GM23338 (cell line): ENCODE measurements around the gene SALL2. TPM values are rescaled to one million over a fixed set of nuclear protein-coding genes. Genes with fewer than 3 reads are reported as not detected.
"Not testable (repeated sequence)": the region's sequence is repeated elsewhere in the genome, so short reads cannot be mapped to it uniquely, and the experiment has no call there.

ENCODE experiments used
- ATAC-seq: fragments of 200-7000 bp; cut with Tn5 transposase; 3 replicates; pipeline ENCODE4 v1.9.1; 2020
- DNase-seq: peaks from one replicate; pipeline ENCODE4 v3.0.0-alpha.2; 2015; ENCODE audit warnings: low spot score
- H2AFZ ChIP-seq: fragments of 200-600 bp; sonication (generic); 2 replicates; pipeline ENCODE4 v1.8.0; 2016; ENCODE audit warnings: antibody characterized with exemption, mild to moderate bottlenecking, moderate library complexity
- H3F3A ChIP-seq: fragments of 200-600 bp; sonication (generic); replicated peaks from 2 replicates; pipeline ENCODE4 v1.8.0; 2017; ENCODE audit warnings: antibody characterized with exemption, mixed run types, low read depth
- H3K27ac ChIP-seq: fragments of 200-600 bp; sonication (generic); 2 replicates; pipeline ENCODE4 v1.6.1; 2016; ENCODE audit warnings: low read depth
- H3K27me3 ChIP-seq: fragments of 200-600 bp; sonication (generic); 2 replicates; pipeline ENCODE4 v1.8.0; 2016; ENCODE audit warnings: mild to moderate bottlenecking, mixed run types, moderate library complexity; ENCODE audit not compliant: insufficient read depth
- H3K36me3 ChIP-seq: fragments of 200-600 bp; sonication (generic); 2 replicates; pipeline ENCODE4 v1.8.0; 2016; ENCODE audit warnings: mild to moderate bottlenecking; ENCODE audit not compliant: insufficient read depth
- H3K4me1 ChIP-seq: fragments of 200-600 bp; sonication (generic); 2 replicates; pipeline ENCODE4 v1.8.0; 2016; ENCODE audit warnings: mild to moderate bottlenecking, moderate library complexity; ENCODE audit not compliant: insufficient read depth
- H3K4me2 ChIP-seq: fragments of 200-600 bp; sonication (generic); 2 replicates; pipeline ENCODE4 v1.7.1; 2017; ENCODE audit warnings: mixed run types
- H3K4me3 ChIP-seq: fragments of 200-600 bp; sonication (generic); 2 replicates; pipeline ENCODE4 v1.6.1; 2016; ENCODE audit warnings: mixed run types
- H3K79me2 ChIP-seq: fragments of 200-600 bp; sonication (generic); replicated peaks from 2 replicates; pipeline ENCODE4 v1.8.0; 2017; ENCODE audit warnings: mild to moderate bottlenecking; ENCODE audit not compliant: insufficient read depth
- H3K9me2 ChIP-seq: fragments of 200-600 bp; sonication (generic); 2 replicates; pipeline ENCODE4 v1.8.0; 2017; ENCODE audit not compliant: insufficient read depth
- H4K20me1 ChIP-seq: fragments of 200-600 bp; sonication (generic); replicated peaks from 2 replicates; pipeline ENCODE4 v1.8.0; 2017; ENCODE audit warnings: mild to moderate bottlenecking; ENCODE audit not compliant: insufficient read depth
- H3K27ac Mint-ChIP-seq: 2 replicates; pipeline ENCODE4 v1.8.0; 2020; ENCODE audit warnings: inconsistent platforms, mild to moderate bottlenecking, moderate library complexity, mixed read lengths
- H3K27me3 Mint-ChIP-seq: 3 replicates; pipeline ENCODE4 v1.8.0; 2022; ENCODE audit warnings: low read depth, mild to moderate bottlenecking, moderate library complexity, mixed read lengths, inconsistent platforms; ENCODE audit not compliant: insufficient read depth, poor library complexity
- H3K36me3 Mint-ChIP-seq: 3 replicates; pipeline ENCODE4 v1.8.0; 2021; ENCODE audit warnings: low read depth, mild to moderate bottlenecking, inconsistent platforms, moderate library complexity, mixed read lengths
- H3K4me1 Mint-ChIP-seq: 3 replicates; pipeline ENCODE4 v1.8.0; 2020; ENCODE audit warnings: mild to moderate bottlenecking, inconsistent platforms, mixed read lengths
- H3K4me3 Mint-ChIP-seq: 3 replicates; pipeline ENCODE4 v1.8.0; 2021; ENCODE audit warnings: moderate library complexity, mild to moderate bottlenecking, inconsistent platforms, mixed read lengths
- H3K9me3 Mint-ChIP-seq: 3 replicates; pipeline ENCODE4 v1.8.0; 2020; ENCODE audit warnings: moderate library complexity, mild to moderate bottlenecking, inconsistent platforms, mixed read lengths
- CTCF ChIP-seq, 2 experiments: fragments of 200-600 bp in 1 of 2; sonication (generic) in 1 of 2; conservative IDR thresholded peaks; 2 replicates each; pipeline versions ENCODE4 v1.5.1 to v1.6.1; 2016 to 2017; ENCODE audit warnings: antibody characterized with exemption in 2 of 2, low read depth in 2 of 2, mild to moderate bottlenecking in 2 of 2, moderate library complexity in 1 of 2
- ETS1 ChIP-seq: IDR thresholded peaks from 2 replicates; pipeline ENCODE4 v1.6.1; 2016; ENCODE audit warnings: antibody characterized with exemption
- JUNB ChIP-seq: IDR thresholded peaks from one replicate; pipeline ENCODE4 v1.6.1; 2016; ENCODE audit warnings: antibody characterized with exemption; ENCODE audit not compliant: unreplicated experiment
- STAT1 ChIP-seq: IDR thresholded peaks from one replicate; pipeline ENCODE4 v1.6.1; 2016; ENCODE audit warnings: antibody characterized with exemption; ENCODE audit not compliant: unreplicated experiment
- ZNF114 ChIP-seq: fragments of 250-450 bp; sonication (Bioruptor Pico); IDR thresholded peaks from 2 replicates; pipeline ENCODE4 v1.5.0; 2020; ENCODE audit warnings: mild to moderate bottlenecking, moderate library complexity
- ZNF331 ChIP-seq: fragments of 250-450 bp; sonication (Bioruptor Pico); IDR thresholded peaks from 2 replicates; pipeline ENCODE4 v1.5.0; 2020; ENCODE audit warnings: low read depth, mild to moderate bottlenecking, moderate library complexity
- ZNF462 ChIP-seq: fragments of 250-450 bp; sonication (Bioruptor Pico); IDR thresholded peaks from 2 replicates; pipeline ENCODE4 v1.5.0; 2020; ENCODE audit warnings: mild to moderate bottlenecking, moderate library complexity
- polyA plus RNA-seq: library from polyadenylated mRNA; unstranded; fragments of >200 nt; fragmentation: Nextera tagmentation; extraction: Ambion mirVana; gene quantifications from 2 replicates; pipeline ENCODE4 v1.2.1, GENCODE V29; 2016
- total RNA-seq: library from RNA; depleted of rRNA; stranded (reverse); fragments of >200 nt; shearing (Covaris generic); gene quantifications from 2 replicates; pipeline ENCODE4 v1.2.3, GENCODE V29; 2014

Gene SALL2
- total and polyA plus RNA-seq, 2 experiments from 2014 or later = 121 to 281 TPM

- no peak for TF ChIP-seq CTCF (conservative IDR thresholded peaks at IDR 0.05; ENCODE audit: low read depth in 2 of 2)
- no peak for TF ChIP-seq ETS1
Measured at GRCh38 chr14:21553266-21553665, 27.1 kb upstream of the SALL2 start (continued).

GRCh38 chr14:21544588-21544987 lies 18.4 kb upstream of the SALL2 start:
- peaks cover 25% of the 10 kb centered on the region for H3K4me1 Mint-ChIP-seq

GRCh38 chr14:21543963-21544362 lies 17.8 kb upstream of the SALL2 start:
- ATAC-seq = no peak
- Histone ChIP-seq H3K36me3 (no peaks in the 10 kb centered on the region), H3K27me3 (no peaks in the 10 kb centered on the region), H3K79me2 (0 out of 2 replicates have a peak, but pooled peaks cover 2% of the 10 kb centered on the region), H3K4me1 (peaks cover 26% of the 10 kb centered on the region), H3K4me2 (peak overlapping the region; percentile 14), H3K9me2 (no peaks in the 10 kb centered on the region), H4K20me1 (no peaks in the 10 kb centered on the region), H3K4me3 (peak overlapping the region; percentile 6; the same call in 1 of the 2 replicates), H3K27ac (peak overlapping the region; percentile 46), H2AFZ (no peak overlapping the region), H3F3A (no peaks in the 10 kb centered on the region)
- Mint-ChIP-seq H3K27ac (peak overlapping the region; percentile 85), H3K27me3 (peaks cover 25% of the 10 kb centered on the region), H3K4me3 (peak overlapping the region; percentile 49), H3K36me3 (peaks cover 14% of the 10 kb centered on the region; the same call in 2 of the 3 replicates), H3K4me1 (peaks cover 31% of the 10 kb centered on the region), H3K9me3 (peaks cover 21% of the 10 kb centered on the region)
- TF ChIP-seq JUNB (no peak), STAT1 (no peak), ZNF114 (no peak), ZNF462 (no peak), ZNF331 (CRISPR knock-in tag) (no peak)
- no peak for DNase-seq

More at GRCh38 chr14:21544588-21544987, 18.4 kb upstream of the SALL2 start:
- not testable (repeated sequence) for H3K36me3 ChIP-seq, H2AFZ ChIP-seq, H3K4me3 ChIP-seq, H3K79me2 ChIP-seq, H3K27me3 ChIP-seq, H3K4me2 ChIP-seq, H3K4me3 Mint-ChIP-seq, DNase-seq, H4K20me1 ChIP-seq, H3K27ac Mint-ChIP-seq, H3F3A ChIP-seq, ATAC-seq, H3K9me2 ChIP-seq
- H3K4me1 ChIP-seq = peaks cover 19% of the 10 kb centered on the region
- peaks cover 21% of the 10 kb centered on the region for H3K9me3 Mint-ChIP-seq
- peak overlapping the region; percentile 47; the same call in 1 of the 2 replicates for H3K27ac ChIP-seq
- H3K36me3 Mint-ChIP-seq = peaks cover 14% of the 10 kb centered on the region; the same call in 2 of the 3 replicates
- H3K27me3 Mint-ChIP-seq = peaks cover 25% of the 10 kb centered on the region
